K562 (cell line): ENCODE results near the gene FMNL1. TPM values are rescaled to one million over a fixed set of nuclear protein-coding genes. Genes with fewer than 3 reads are reported as not detected.

Experiments used
- ATAC-seq: fragments of 200-7000 bp; cut with Tn5 transposase; 3 replicates; pipeline ENCODE4 v1.9.1; 2020; ENCODE audit warnings: moderate library complexity
- BruUV-seq: library from RNA; stranded (reverse); fragments of 400-500 nt; replicated peaks from 2 replicates; lab custom pipeline; 2021; lab: Mats Ljungman, UMichigan
- CTCF ChIA-PET: fragments of 300-600 bp; formaldehyde crosslinking; extraction: SDS; loops from one replicate; lab custom pipeline; 2021; ENCODE audit warnings: low intra/inter-chr PET ratio; lab: Yijun Ruan, JAX
- POLR2A ChIA-PET: fragments of 300-600, 350-650 bp; sonication (Branson Sonifier 250); formaldehyde crosslinking; extraction: SDS; loops from one replicate; lab custom pipeline; 2021; ENCODE audit warnings: antibody characterized with exemption, inconsistent platforms; lab: Yijun Ruan, JAX
- DNase-seq, 4 experiments: peaks; one replicate each; pipeline versions ENCODE4 v3.0.0 to v3.0.0-alpha.2; 2011 to 2018; ENCODE audit warnings: low spot score in 3 of 4, mixed read lengths in 3 of 4; ENCODE audit errors: extremely low read depth in 1 of 4
- FAIRE-seq: peaks from 2 replicates; lab custom pipeline; 2011; peaks lifted over from hg19 to GRCh38; lab: Jason Lieb, UNC
- H2AFZ ChIP-seq: 2 replicates; pipeline ENCODE4 v1.6.0; 2011; ENCODE audit warnings: low read depth, low read length, control low read depth, inconsistent platforms
- H3K27ac ChIP-seq: fragments of 200-600 bp; 3 replicates; pipeline ENCODE4 v1.8.0; 2011; ENCODE audit warnings: low read depth, mild to moderate bottlenecking, control low read depth, inconsistent platforms, low read length, moderate library complexity, mixed read lengths; ENCODE audit errors: extremely low read depth
- H3K27me3 ChIP-seq, 2 experiments: fragments of 300-600 bp in 1 of 2; 2 replicates in 1 of 2; 3 replicates in 1 of 2; pipeline versions ENCODE4 v1.6.0 to v1.8.0; 2011; ENCODE audit warnings: inconsistent platforms in 2 of 2, low read length in 2 of 2, mild to moderate bottlenecking in 1 of 2, mixed read lengths in 1 of 2, moderate library complexity in 1 of 2; ENCODE audit not compliant: control insufficient read depth in 2 of 2, insufficient read depth in 2 of 2
- H3K36me3 ChIP-seq: fragments of 300-600 bp; 3 replicates; pipeline ENCODE4 v1.8.0; 2011; ENCODE audit warnings: mild to moderate bottlenecking, low read length, inconsistent platforms; ENCODE audit not compliant: control insufficient read depth, insufficient read depth
- H3K4me1 ChIP-seq, 2 experiments: fragments of 200-600 bp in 1 of 2; replicated peaks in 1 of 2; 2 replicates in 1 of 2; 3 replicates in 1 of 2; pipeline versions ENCODE4 v1.5.1 to v1.8.0; 2011; ENCODE audit warnings: inconsistent platforms in 2 of 2, low read length in 2 of 2, mild to moderate bottlenecking in 1 of 2, mixed read lengths in 1 of 2, moderate library complexity in 1 of 2; ENCODE audit not compliant: control insufficient read depth in 2 of 2, insufficient read depth in 2 of 2
- H3K4me2 ChIP-seq: 2 replicates; pipeline ENCODE4 v1.6.1; 2011; ENCODE audit warnings: low read length, control low read depth, inconsistent platforms, mixed read lengths; ENCODE audit not compliant: insufficient read depth
- H3K4me3 ChIP-seq: fragments of 200-600 bp; sonication (generic), shearing (Covaris generic); 2 replicates; pipeline ENCODE4 v1.5.1; 2016; ENCODE audit warnings: control low read depth, inconsistent platforms
- H3K79me2 ChIP-seq: fragments of 200-600 bp; 3 replicates; pipeline ENCODE4 v1.8.0; 2011; ENCODE audit warnings: low read length, inconsistent platforms; ENCODE audit not compliant: control insufficient read depth, insufficient read depth
- H3K9ac ChIP-seq, 2 experiments: 2 replicates each; pipeline versions ENCODE4 v1.6.0 to v1.6.1; 2011; ENCODE audit warnings: low read depth in 2 of 2, low read length in 2 of 2, control low read depth in 1 of 2, inconsistent platforms in 1 of 2, mild to moderate bottlenecking in 1 of 2, mixed read lengths in 1 of 2; ENCODE audit not compliant: insufficient read depth in 1 of 2
- H3K9me1 ChIP-seq: one replicate; pipeline ENCODE4 v1.6.0; 2011; ENCODE audit warnings: inconsistent platforms, mild to moderate bottlenecking, low read length, moderate library complexity; ENCODE audit not compliant: control insufficient read depth, insufficient read depth
- H3K9me3 ChIP-seq: replicated peaks from 2 replicates; pipeline ENCODE4 v1.5.1; 2011; ENCODE audit warnings: low read depth, low read length, inconsistent platforms; ENCODE audit not compliant: control insufficient read depth, insufficient read depth
- H4K20me1 ChIP-seq: replicated peaks from 2 replicates; pipeline ENCODE4 v1.6.1; 2011; ENCODE audit warnings: low read length, inconsistent platforms, mixed read lengths; ENCODE audit not compliant: control insufficient read depth, insufficient read depth
- FOXP1 ChIP-seq: sonication (generic); formaldehyde crosslinking; IDR thresholded peaks from 2 replicates; pipeline ENCODE4 v1.8.0; 2022; ENCODE audit warnings: mild to moderate bottlenecking, missing genetic modification reagents
- MAZ ChIP-seq, 2 experiments: fragments of 450-650 bp in 1 of 2; sonication (generic) in 1 of 2; formaldehyde crosslinking; IDR thresholded peaks in 1 of 2; conservative IDR thresholded peaks in 1 of 2; 2 replicates each; pipeline versions ENCODE4 v1.4.0 to v1.5.0; 2020; ENCODE audit warnings: mild to moderate bottlenecking in 1 of 2, missing genetic modification reagents in 1 of 2
- PHF8 ChIP-seq: fragments of 200-600 bp; sonication (generic); IDR thresholded peaks from 2 replicates; pipeline ENCODE4 v1.6.1; 2012; ENCODE audit warnings: mixed run types, mild to moderate bottlenecking, inconsistent platforms, low read length, moderate library complexity, borderline replicate concordance
- PKNOX1 ChIP-seq: fragments of 450-650 bp; IDR thresholded peaks from 2 replicates; pipeline ENCODE4 v1.6.1; 2016
- POLR2G ChIP-seq: fragments of 200-400 bp; formaldehyde crosslinking; IDR thresholded peaks from 2 replicates; pipeline ENCODE4 v1.6.1; 2017; ENCODE audit warnings: low read depth, mild to moderate bottlenecking, antibody characterized with exemption, low read length, moderate library complexity
- PRMT5 ChIP-seq: sonication (generic); formaldehyde crosslinking; IDR thresholded peaks from 2 replicates; pipeline ENCODE4 v1.5.0; 2020; ENCODE audit warnings: missing genetic modification reagents
- PTRF ChIP-seq: fragments of 450-650 bp; IDR thresholded peaks from 2 replicates; pipeline ENCODE4 v1.6.1; 2016; ENCODE audit warnings: mild to moderate bottlenecking, missing genetic modification characterization, missing compliant biosample characterization
- RBFOX2 ChIP-seq: fragments of 200-400 bp; formaldehyde crosslinking; IDR thresholded peaks from 2 replicates; pipeline ENCODE4 v1.6.1; 2017; ENCODE audit warnings: low read depth, mild to moderate bottlenecking, low read length, moderate library complexity
- SP1 ChIP-seq: sonication (generic); formaldehyde crosslinking; IDR thresholded peaks from 2 replicates; pipeline ENCODE4 v1.8.1; 2022; ENCODE audit warnings: mild to moderate bottlenecking, missing genetic modification reagents
- YY1 ChIP-seq, 3 experiments: IDR thresholded peaks; 2 replicates each; pipeline ENCODE4 v1.6.1; 2011; ENCODE audit warnings: low read length in 2 of 3, mild to moderate bottlenecking in 2 of 3, moderate library complexity in 2 of 3, borderline replicate concordance in 1 of 3, control low read depth in 1 of 3, low read depth in 1 of 3; ENCODE audit not compliant: insufficient read depth in 3 of 3, insufficient replicate concordance in 2 of 3, control insufficient read depth in 1 of 3, insufficient read length in 1 of 3; ENCODE audit errors: extremely low read depth in 1 of 3
- ZNF121 ChIP-seq: sonication (generic); formaldehyde crosslinking; conservative IDR thresholded peaks from 2 replicates; pipeline ENCODE4 v1.8.0; 2022; ENCODE audit warnings: missing genetic modification reagents
- WGBS: fragments of 100-300 bp; shearing (Covaris generic); methylation state at CpG from one replicate; pipeline ENCODE4 v1.1.6; 2016; ENCODE audit warnings: low coverage, mixed read lengths; ENCODE audit not compliant: insufficient coverage; ENCODE audit errors: missing lambda C conversion rate; 5-methylcytosine and 5-hydroxymethylcytosine counted together
- in situ Hi-C: fragments of 300-500 bp; cut with MboI; formaldehyde crosslinking; loops from 4 replicates; pipeline ENCODE4 v1.15.0; 2018; ENCODE audit warnings: inconsistent platforms, mixed read lengths
- intact Hi-C: fragments of 100-400 bp; cut with micrococcal nuclease; formaldehyde crosslinking; loops from 2 replicates; pipeline ENCODE4 v1.14.2; 2022
- polyA plus RNA-seq, 8 experiments: library from polyadenylated mRNA; depleted of rRNA in 4 of 8; stranded (reverse) in 5 of 8; unstranded in 3 of 8; fragments of >200 nt; fragmentation: Nextera tagmentation in 2 of 8; fragmentation: Illumina TruSeq in 1 of 8; extraction: Ambion mirVana in 2 of 8; extraction: Trizol in 1 of 8; gene quantifications; 2 replicates each; pipeline versions ENCODE4 v1.2.1 to v1.2.3, GENCODE V29; 2011 to 2014; ENCODE audit warnings: inconsistent platforms in 1 of 8, missing spikeins in 1 of 8
- total RNA-seq, 7 experiments: library from RNA; depleted of rRNA in 6 of 7; stranded (reverse); fragments of >200 nt in 6 of 7; fragmentation: Illumina TruSeq in 2 of 7; extraction: Trizol in 2 of 7; gene quantifications; 2 replicates each; pipeline versions ENCODE4 v1.2.1 to v1.2.3, GENCODE V29; 2011 to 2021; ENCODE audit warnings: low replicate concordance in 1 of 7

Gene FMNL1
- total and polyA plus RNA-seq, 9 of the 15 experiments (the other 6 are each of a cell fraction or from before 2014, with no cell fraction given), result 0.70 to 36.6 (median 7.7) TPM

GRCh38 chr17:45222996-45223538 lies 1.4 kb downstream of the FMNL1 start:
- POLR2A ChIA-PET, result interaction anchor here (0.6 kb wide), 2 partner anchors 71 to 75 kb away, joined by 3 to 5 read pairs; partner anchors contain the start of gene HEXIM1
- BruUV-seq, result TSS peak; percentile 42

More at GRCh38 chr17:45222996-45223538, 1.4 kb downstream of the FMNL1 start:
- FAIRE-seq (no peak), ATAC-seq (no peak), DNase-seq (peak in 1 of 4 experiments; percentile 37)
- H3K27me3 ChIP-seq, result no peaks in the 10 kb centered on the region
- peak overlapping the region; percentile 65 for H3K4me2 ChIP-seq
- CTCF ChIA-PET, result no interaction called here
- no peaks in the 10 kb centered on the region for H3K9me1 ChIP-seq
- peak overlapping the region; percentile 61 for H3K4me3 ChIP-seq
- no peaks in the 10 kb centered on the region for H4K20me1 ChIP-seq
- peak overlapping the region; percentile 44 to 89; a peak in 3 of 4 replicates for H3K9ac ChIP-seq
- H2AFZ ChIP-seq, result peak overlapping the region; percentile 36; the same call in 1 of the 2 replicates
- in situ Hi-C loops, result no loop called here
- peaks cover 54 to 70% of the 10 kb centered on the region in 2 experiments for H3K4me1 ChIP-seq
- WGBS, result 19% methylated on average over 8 of the region's 8 CpGs
- no peaks in the 10 kb centered on the region for H3K36me3 ChIP-seq
- intact Hi-C loops, result no loop called here
- H3K79me2 ChIP-seq, result peaks cover 59% of the 10 kb centered on the region
- peak overlapping the region; percentile 45; the same call in 1 of the 3 replicates for H3K27ac ChIP-seq
- no peaks in the 10 kb centered on the region for H3K9me3 ChIP-seq
- TF ChIP-seq ZNF121 (CRISPR knock-in tag), result peak; percentile 58; the same call in 1 of the 2 replicates
- peak; percentile 56 for TF ChIP-seq RBFOX2
- no peak for TF ChIP-seq PTRF (tag)
- TF ChIP-seq YY1 (IDR thresholded peaks at IDR 0.05; ENCODE audit: borderline replicate concordance in 1 of 3, control insufficient read depth in 1 of 3, extremely low read depth in 1 of 3, insufficient read depth in 3 of 3, insufficient read length in 1 of 3, insufficient replicate concordance in 2 of 3, low read depth in 1 of 3, low read length in 2 of 3), result peak in 1 of 3 experiments; percentile 7
- TF ChIP-seq PHF8, result 0 out of 2 replicates have a peak, but pooled peaks have one; percentile 3
- TF ChIP-seq PKNOX1, result peak; percentile 24; the same call in 1 of the 2 replicates
- no peak for TF ChIP-seq FOXP1
- no peak for TF ChIP-seq PRMT5 (CRISPR knock-in tag)
- no peak for TF ChIP-seq SP1 (CRISPR knock-in tag)
- no peak for TF ChIP-seq MAZ (CRISPR knock-in tag; conservative IDR thresholded peaks at IDR 0.05 in 1 of 2, IDR thresholded peaks at IDR 0.05 in 1 of 2)
- TF ChIP-seq POLR2G, result 0 out of 2 replicates have a peak, but pooled peaks have one; percentile 13
